Activated CD4-positive, alpha-beta T cell treated with anti-CD3 and anti-CD28 coated beads, Interleukin-2, amount 10 ng/mL, durations not matched to agents 24 days and 14 days (primary cell): ENCODE results near the gene MBP. TPM values are rescaled to one million over a fixed set of nuclear protein-coding genes. Genes with fewer than 3 reads are reported as not detected.
A peak's percentile ranks its signal among the peaks of the same experiment; 100 is the strongest.

Experiments used
- DNase-seq: peaks from one replicate; pipeline ENCODE4 v3.0.0; 2022
- H3K27ac Mint-ChIP-seq: one replicate; pipeline ENCODE4 v1.8.0; 2022; ENCODE audit warnings: mild to moderate bottlenecking, mixed read lengths
- H3K27me3 Mint-ChIP-seq: one replicate; pipeline ENCODE4 v1.8.0; 2022; ENCODE audit warnings: mixed read lengths
- H3K36me3 Mint-ChIP-seq: one replicate; pipeline ENCODE4 v1.8.0; 2022; ENCODE audit warnings: low read depth, mild to moderate bottlenecking, mixed read lengths
- H3K4me1 Mint-ChIP-seq: one replicate; pipeline ENCODE4 v1.8.0; 2021; ENCODE audit warnings: mixed read lengths
- H3K4me3 Mint-ChIP-seq: one replicate; pipeline ENCODE4 v1.8.0; 2022; ENCODE audit warnings: mild to moderate bottlenecking, moderate library complexity, mixed read lengths
- H3K9me3 Mint-ChIP-seq: one replicate; pipeline ENCODE4 v1.8.0; 2021; ENCODE audit warnings: mixed read lengths
- intact Hi-C: fragments of 100-400 bp; cut with micrococcal nuclease; formaldehyde crosslinking; loops from one replicate; pipeline ENCODE4 v1.15.1; 2023
- total RNA-seq: library from RNA; stranded (reverse); gene quantifications from 2 replicates; pipeline ENCODE4 v1.2.3, GENCODE V29; 2022

The MBP gene
- total RNA-seq: 60.2 and 63.1 TPM in 2 replicates

DNA sequence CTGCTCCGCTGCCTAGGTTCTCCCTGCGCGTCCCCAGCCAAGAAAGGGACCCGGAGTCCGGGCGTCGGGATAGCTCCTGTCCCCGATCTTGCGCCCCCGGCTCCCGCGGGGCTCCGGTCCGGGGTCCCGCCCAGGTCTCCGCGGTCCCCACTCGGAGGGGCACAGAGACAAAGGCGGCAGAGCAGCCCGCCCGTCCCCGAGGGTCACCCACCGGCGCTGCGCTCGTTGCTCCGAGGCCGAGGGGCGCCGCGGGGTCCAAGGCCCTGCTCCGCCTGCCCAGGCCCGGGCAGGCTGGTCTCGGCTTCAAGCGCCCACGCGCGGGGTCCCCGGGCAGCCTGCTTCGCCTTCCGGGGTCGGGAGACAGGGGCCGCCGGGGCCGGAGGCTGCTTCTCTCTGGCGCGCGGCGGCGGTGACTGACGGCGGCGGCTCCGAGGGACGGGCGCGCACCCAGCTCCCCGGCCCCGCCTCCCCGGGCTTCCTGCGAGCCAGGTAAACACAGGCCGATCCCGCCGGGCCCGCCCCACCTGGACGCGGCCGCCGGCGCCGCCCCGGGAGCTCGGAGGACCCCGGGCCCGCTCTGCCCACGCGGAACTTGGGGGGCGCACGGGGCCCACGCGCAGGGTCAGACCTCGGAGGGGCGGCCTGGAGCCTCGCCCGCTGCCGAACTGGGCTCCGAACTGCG lies at the start of gene MBP:
Gene MBP (minus strand): TSS at position 415 of the 682 bp plus-strand sequence. CDS start 27,522 bp downstream, outside the sequence.
- peak; percentile 92 for DNase-seq
- H3K36me3 Mint-ChIP-seq: peaks cover 31% of the 10 kb centered on the region
- H3K4me1 Mint-ChIP-seq: peaks cover 48% of the 10 kb centered on the region
- H3K27ac Mint-ChIP-seq: peak within 1 kb of the TSS; percentile 97
- no peaks in the 10 kb centered on the region for H3K27me3 Mint-ChIP-seq
- H3K9me3 Mint-ChIP-seq: peaks cover under 1% of the 10 kb centered on the region
- peak within 1 kb of the TSS; percentile 100 for H3K4me3 Mint-ChIP-seq
- intact Hi-C loops: loop anchor here (5.0 kb wide), 1 partner anchor 130 kb away; no protein-coding TSS in a partner anchor

DNA sequence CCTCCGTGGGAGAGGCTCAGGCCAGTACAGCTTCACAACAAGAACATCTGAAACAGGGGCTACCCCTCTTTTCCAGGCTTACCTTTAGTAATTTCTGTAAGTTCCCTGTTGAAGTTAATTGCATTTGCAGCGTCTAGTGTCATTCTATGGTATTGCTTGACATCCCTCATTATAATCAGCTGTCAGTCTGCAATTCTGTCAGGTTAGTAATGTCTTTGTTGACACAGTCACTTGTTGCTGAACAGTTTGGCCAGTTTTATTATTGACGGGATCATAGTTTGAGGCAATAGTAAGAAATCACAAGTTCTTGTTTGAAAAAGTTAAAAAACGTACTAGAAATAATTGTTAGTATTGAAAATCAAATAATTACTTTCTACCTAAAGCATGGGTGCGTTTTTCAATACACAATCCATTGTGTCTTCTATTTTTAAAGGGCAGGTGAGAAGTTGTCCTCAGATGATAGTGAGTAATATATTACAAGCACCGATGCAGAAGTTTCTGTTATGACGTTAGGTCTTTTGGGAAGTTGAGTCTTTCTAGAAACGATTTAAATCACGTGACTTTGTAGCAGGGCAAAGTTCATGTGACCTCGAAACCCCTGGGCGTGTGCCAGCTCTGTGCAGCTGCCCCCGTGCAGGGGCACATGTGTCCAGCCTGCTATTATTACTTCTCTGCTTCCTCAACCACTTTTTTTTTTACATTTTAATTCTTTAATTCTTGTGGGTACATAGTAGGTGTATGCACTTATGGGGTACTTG lies 49.5 kb upstream of the MBP start:
- no peak for DNase-seq
- Mint-ChIP-seq H3K27me3 (peaks cover 3% of the 10 kb centered on the region), H3K9me3 (peaks cover 3% of the 10 kb centered on the region), H3K4me1 (no peaks in the 10 kb centered on the region), H3K4me3 (no peak overlapping the region), H3K27ac (no peak overlapping the region), H3K36me3 (peaks cover 2% of the 10 kb centered on the region)
- intact Hi-C loops: no loop called here

DNA sequence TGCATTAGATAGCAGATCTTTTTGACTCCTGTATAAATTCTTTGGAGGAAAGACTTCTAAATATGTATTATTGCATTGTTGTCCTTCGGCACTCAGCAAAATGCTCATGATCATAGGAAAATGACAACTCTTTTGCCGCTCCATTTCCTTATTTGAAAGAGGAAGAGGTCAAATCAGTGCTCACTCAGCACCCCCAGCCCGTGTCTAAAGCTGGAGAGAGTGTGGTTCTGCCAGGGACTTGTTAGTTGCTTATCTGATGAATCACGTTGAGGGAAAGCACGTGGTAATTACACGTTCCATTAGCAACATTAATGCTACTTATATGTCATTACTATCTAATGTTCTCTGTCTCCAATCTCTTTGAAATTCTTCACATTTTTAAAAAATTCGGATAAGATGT lies 46.0 kb upstream of the MBP start:
- Mint-ChIP-seq H3K27me3 (peaks cover 4% of the 10 kb centered on the region), H3K4me3 (no peak overlapping the region), H3K4me1 (no peaks in the 10 kb centered on the region), H3K9me3 (peaks cover under 1% of the 10 kb centered on the region), H3K36me3 (no peaks in the 10 kb centered on the region), H3K27ac (no peak overlapping the region)
- DNase-seq: no peak
- intact Hi-C loops: no loop called here

DNA sequence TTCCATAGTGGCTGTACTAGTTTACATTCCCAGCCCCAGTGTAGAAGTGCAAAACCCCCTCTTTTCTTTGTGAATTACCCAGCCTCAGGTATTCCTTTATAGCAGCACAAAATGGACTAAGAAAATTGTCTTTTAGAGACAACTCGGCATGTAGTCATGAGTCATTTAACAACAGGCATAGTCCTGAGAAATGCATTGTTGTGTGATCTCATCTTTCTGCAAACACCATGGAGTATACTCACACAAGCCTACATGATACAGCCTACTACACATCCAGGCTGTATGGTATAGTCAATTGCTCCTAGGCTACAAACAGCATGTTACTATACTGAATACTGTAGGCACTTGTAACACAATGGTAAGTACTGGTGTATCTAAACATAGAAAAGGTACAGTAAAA lies 44.4 kb upstream of the MBP start:
- no peak for DNase-seq
- Mint-ChIP-seq H3K4me3 (no peak overlapping the region), H3K36me3 (no peaks in the 10 kb centered on the region), H3K4me1 (no peaks in the 10 kb centered on the region), H3K27ac (no peak overlapping the region), H3K9me3 (no peaks in the 10 kb centered on the region), H3K27me3 (peaks cover 3% of the 10 kb centered on the region)
- intact Hi-C loops: no loop called here

DNA sequence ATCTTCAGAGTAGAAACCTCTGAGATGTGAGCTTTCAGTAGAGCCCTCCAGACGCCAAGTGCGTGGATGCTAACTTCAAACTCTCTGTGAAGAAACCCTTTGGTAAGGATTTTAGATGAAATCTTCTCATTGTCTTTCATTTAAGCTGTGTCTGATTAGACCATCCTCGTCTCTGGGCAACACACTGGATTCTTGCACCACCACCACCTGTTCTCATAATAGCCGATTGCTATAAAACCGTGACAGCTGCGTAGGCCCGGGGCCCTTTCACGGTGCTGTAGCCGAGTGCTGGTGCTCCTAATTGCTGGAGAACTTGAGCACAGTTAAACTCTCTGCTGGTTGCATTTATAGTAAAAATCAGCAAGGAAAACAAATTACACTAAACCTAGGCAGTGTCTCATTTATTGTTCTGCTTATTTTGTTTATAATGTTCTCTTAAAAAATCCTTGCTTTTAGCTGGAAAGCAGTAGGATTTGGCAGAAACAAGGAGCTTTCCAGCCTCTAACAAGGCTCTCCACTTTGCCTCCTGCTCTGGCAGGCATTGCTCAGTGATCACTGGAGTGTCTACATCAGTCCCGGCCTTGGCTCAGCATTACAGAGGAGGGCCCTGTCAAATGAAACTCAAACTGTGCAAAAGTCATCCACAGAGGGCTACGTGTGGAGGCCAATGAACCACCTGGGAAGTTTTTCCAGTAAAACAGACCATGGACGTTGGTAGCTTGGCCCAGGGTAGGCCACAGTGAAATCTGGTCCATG lies 40.9 kb upstream of the MBP start:
- Mint-ChIP-seq H3K9me3 (no peaks in the 10 kb centered on the region), H3K36me3 (no peaks in the 10 kb centered on the region), H3K27me3 (peaks cover 4% of the 10 kb centered on the region), H3K27ac (no peak overlapping the region), H3K4me3 (no peak overlapping the region), H3K4me1 (no peaks in the 10 kb centered on the region)
- DNase-seq: no peak
- intact Hi-C loops: no loop called here

DNA sequence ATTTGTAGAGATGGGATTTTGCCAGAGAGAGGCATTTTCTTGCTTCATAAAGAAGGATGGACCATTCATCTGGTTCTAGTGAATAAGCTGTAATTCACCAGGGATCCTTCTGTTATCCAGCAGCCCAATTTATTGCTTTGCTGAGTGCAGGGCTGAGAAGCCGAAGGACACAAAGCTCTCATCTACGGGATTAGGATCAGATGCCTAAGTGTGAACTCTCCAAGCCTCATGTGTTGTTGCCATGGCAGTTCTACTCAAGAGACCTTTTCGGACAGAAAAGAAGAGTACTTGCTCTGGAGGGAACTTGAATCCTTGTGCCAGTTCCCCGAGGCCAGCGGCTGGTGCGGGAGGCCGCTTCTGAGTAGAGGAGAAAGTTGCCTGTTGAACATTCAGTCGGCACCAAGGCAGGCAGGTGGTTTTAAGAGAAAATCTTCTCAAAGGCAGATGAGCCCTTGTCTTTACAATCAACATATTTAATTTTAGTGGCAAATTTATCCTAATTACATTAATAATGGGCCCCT lies 38.4 kb upstream of the MBP start:
- intact Hi-C loops: no loop called here
- Mint-ChIP-seq H3K9me3 (no peaks in the 10 kb centered on the region), H3K4me3 (no peak overlapping the region), H3K4me1 (no peaks in the 10 kb centered on the region), H3K27me3 (peaks cover 4% of the 10 kb centered on the region), H3K27ac (no peak overlapping the region), H3K36me3 (no peaks in the 10 kb centered on the region)
- DNase-seq: no peak

DNA sequence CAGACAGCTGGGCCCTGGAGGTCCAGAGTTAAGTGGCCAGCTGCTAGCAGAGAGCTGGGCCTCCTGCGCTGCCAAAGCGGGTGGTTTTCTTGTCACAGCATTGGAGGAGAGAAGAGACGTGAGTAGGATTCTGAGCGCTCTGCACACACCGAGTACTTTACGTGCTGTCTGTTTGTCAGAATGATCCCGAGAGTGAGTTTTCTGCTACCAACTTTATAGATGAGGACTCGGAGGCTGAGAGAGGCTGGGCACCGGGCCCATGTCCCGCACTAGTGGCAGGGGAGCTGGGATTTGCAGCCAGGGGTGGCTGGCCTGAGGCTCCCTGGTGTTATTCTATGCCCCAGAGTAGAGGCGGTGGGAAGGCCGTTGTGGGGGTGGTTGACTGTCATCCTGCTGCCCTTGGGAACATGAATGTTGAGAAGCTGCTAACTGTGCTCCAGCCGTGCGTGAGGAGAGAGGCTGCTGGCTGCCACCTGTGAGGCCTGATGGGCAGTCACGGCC lies 36.3 kb upstream of the MBP start:
- no peaks in the 10 kb centered on the region for H3K36me3 Mint-ChIP-seq
- H3K4me3 Mint-ChIP-seq: no peak overlapping the region
- no peak for DNase-seq
- no peak overlapping the region for H3K27ac Mint-ChIP-seq
- intact Hi-C loops: no loop called here
- H3K9me3 Mint-ChIP-seq: no peaks in the 10 kb centered on the region
- no peaks in the 10 kb centered on the region for H3K4me1 Mint-ChIP-seq
- H3K27me3 Mint-ChIP-seq: peaks cover 3% of the 10 kb centered on the region

DNA sequence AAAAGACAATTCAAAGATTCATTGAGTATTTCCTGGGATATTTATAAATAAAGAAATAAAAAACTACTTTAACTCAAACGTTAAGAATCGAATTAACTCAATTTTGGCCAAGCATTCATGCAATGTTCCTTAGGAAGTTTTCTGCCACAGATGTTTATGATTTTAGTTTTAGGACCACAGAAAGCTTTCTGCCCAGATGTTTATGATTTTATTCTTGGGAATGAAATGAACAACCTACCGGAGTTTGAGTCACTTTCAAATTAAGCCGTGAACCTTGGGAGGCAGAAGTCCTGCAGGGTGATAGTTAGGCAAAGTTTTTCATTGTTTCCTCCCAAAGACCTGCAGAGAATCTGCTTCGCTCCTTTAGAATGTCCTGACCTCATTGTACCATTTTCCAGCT lies 34.7 kb upstream of the MBP start:
- intact Hi-C loops: no loop called here
- H3K9me3 Mint-ChIP-seq: no peaks in the 10 kb centered on the region
- H3K36me3 Mint-ChIP-seq: no peaks in the 10 kb centered on the region
- no peak overlapping the region for H3K27ac Mint-ChIP-seq
- H3K4me3 Mint-ChIP-seq: no peak overlapping the region
- no peak for DNase-seq
- H3K27me3 Mint-ChIP-seq: peaks cover 4% of the 10 kb centered on the region
- no peaks in the 10 kb centered on the region for H3K4me1 Mint-ChIP-seq

DNA sequence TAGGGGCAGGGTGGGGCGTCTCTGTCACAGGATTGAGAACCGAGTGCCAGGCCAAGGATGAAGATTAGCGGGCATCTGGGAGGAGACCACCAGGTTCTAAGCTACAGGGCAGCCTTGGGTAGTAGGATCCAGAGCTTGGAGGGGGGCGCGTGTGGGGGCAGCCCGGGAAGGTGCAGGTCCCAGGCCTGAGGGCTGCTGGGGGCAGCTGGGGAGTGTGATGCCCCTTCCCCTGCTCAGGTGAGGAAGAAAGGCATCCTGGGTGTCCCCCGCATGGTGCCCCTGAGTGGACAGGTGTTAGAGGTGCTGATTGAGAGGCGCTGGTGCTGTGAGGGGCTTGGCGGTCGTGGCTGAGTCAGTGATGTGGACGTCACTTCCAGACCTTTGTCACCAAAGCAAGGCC lies 33.9 kb upstream of the MBP start:
- no peaks in the 10 kb centered on the region for H3K9me3 Mint-ChIP-seq
- no peak for DNase-seq
- no peak overlapping the region for H3K4me3 Mint-ChIP-seq
- no peak overlapping the region for H3K27ac Mint-ChIP-seq
- peaks cover 4% of the 10 kb centered on the region for H3K27me3 Mint-ChIP-seq
- intact Hi-C loops: no loop called here
- H3K36me3 Mint-ChIP-seq: no peaks in the 10 kb centered on the region
- no peaks in the 10 kb centered on the region for H3K4me1 Mint-ChIP-seq

DNA sequence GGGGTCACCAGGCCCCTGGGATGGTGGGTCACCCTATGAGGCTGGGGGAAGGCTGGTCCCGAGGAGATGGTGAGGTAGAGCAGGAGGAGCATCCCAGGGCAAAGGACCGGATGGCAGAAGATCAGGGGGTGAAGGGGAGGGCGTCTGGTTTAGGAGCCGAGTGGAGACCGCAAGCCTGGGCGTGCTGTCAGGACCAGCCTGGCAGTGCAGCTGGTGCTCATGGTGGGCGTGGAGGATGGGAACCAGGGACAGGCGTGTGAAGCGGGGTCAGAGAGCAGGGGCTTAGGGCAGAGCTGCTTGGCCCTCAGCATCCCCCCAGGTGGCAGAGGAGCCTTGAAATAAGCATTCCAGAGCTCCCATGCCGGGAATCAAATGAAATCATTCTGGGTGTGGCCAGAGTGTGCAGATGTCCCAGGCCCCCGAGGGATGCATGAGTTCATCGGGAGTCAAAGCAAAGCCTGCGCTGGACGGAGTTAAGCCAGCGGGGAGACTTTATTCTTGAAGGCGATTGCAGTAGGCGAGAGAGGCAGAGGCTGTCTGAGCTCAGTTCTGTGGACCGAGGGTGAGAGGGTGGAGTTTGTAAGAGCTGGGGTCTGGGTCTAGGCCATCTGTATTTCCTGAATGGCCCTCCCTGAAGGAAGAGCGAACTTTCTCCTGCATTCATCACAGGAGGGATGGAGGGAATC lies 33.1 kb upstream of the MBP start:
- intact Hi-C loops: no loop called here
- no peaks in the 10 kb centered on the region for H3K9me3 Mint-ChIP-seq
- DNase-seq: no peak

DNA sequence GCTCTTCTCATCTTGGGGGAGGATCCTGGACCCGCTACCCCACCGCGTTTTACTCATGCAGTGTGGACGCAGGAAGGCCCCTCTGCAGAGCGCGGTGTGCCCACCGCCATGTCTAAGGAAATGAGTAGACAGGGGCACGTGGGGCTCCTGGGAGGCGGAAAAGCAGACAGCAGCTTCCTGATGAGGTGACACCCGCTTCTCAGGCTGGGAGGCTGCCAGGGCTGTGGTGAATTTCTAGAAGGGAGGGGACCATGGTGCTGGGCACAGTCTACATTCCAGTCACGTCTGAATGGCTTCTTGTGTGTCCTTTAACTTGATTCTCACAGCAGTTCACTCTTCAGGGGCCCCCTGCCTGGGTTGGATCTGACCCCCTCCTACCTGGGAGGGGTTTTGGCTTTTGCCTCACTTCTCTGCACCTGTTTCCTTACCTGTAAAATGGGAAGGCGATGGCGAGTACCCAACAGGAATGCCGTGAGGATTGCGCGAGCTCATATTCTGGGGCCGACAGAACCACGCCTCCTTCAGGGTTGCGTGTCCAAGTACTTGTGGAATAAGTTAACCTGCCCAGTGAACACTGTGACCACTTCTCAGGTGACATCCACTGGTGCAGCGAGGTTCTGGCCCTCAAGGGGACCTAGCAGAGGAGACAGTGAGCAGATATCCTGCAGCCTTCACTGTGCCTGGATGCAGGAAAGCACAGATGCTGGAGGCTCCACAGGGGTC lies 32.3 kb upstream of the MBP start:
- no peak overlapping the region for H3K27ac Mint-ChIP-seq
- no peak overlapping the region for H3K4me3 Mint-ChIP-seq
- no peaks in the 10 kb centered on the region for H3K36me3 Mint-ChIP-seq
- H3K27me3 Mint-ChIP-seq: peaks cover 4% of the 10 kb centered on the region
- DNase-seq: no peak
- H3K9me3 Mint-ChIP-seq: no peaks in the 10 kb centered on the region
- intact Hi-C loops: no loop called here
- H3K4me1 Mint-ChIP-seq: no peaks in the 10 kb centered on the region

More for the DNA sequence above, 33.1 kb upstream of the MBP start:
- Mint-ChIP-seq H3K36me3 (no peaks in the 10 kb centered on the region), H3K4me1 (no peaks in the 10 kb centered on the region), H3K27ac (no peak overlapping the region), H3K27me3 (peaks cover 2% of the 10 kb centered on the region), H3K4me3 (no peak overlapping the region)

DNA sequence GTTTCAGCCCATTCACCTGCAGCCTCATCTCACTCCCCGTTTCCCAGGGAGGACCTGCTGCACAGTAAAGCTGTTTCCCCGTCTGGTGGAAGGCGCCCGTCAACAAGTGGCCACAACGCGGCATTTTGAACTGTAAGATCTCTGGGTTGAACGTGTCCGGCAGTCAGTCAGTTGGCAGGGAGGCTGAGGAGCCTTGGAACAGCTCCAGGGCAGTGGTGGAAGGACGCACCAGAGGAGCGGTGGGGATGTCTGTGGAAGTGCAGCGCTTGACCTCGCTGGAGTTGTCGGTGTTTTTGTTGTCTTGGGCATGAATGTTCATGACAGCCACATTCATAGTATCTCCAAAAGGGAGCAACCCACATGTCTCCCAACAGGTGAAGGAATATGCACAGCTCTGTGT lies 31.4 kb upstream of the MBP start:
- Mint-ChIP-seq H3K27ac (no peak overlapping the region), H3K4me3 (no peak overlapping the region), H3K9me3 (no peaks in the 10 kb centered on the region), H3K4me1 (no peaks in the 10 kb centered on the region), H3K27me3 (peaks cover 6% of the 10 kb centered on the region), H3K36me3 (no peaks in the 10 kb centered on the region)
- DNase-seq: no peak
- intact Hi-C loops: no loop called here

DNA sequence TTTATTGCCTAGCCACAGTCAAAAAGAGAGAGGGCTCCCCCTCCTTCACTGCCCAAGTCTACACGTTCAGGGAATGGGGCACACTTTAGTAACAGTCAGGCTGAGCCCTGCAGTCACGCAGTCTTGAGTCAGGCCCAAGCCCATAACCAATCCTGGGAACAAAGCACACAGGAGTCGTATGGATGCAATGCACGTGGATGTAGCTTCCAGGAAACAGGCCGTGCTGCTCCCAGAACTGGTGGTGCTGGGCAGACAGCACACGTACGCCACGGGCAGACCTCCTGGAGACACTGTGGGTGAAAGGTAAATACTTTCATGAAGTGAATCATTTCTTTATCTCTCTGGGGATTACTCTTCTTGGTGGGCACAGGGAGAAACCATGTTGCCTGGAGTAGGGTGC lies 30.0 kb upstream of the MBP start:
- Mint-ChIP-seq H3K27ac (no peak overlapping the region), H3K27me3 (peaks cover 9% of the 10 kb centered on the region), H3K4me1 (no peaks in the 10 kb centered on the region), H3K36me3 (no peaks in the 10 kb centered on the region), H3K4me3 (no peak overlapping the region), H3K9me3 (no peaks in the 10 kb centered on the region)
- intact Hi-C loops: no loop called here
- DNase-seq: no peak
